GM18951 (cell line): ENCODE measurements around the gene TAF1L.

Experiments
- POLR2A ChIP-seq: IDR thresholded peaks from 4 replicates; pipeline ENCODE4 v1.6.1; 2011; ENCODE audit warnings: mild to moderate bottlenecking; ENCODE audit not compliant: insufficient read length, insufficient read depth; ENCODE audit errors: extremely low read depth
- in situ Hi-C: fragments of 300-500 bp; cut with MboI; formaldehyde crosslinking; loops from one replicate; pipeline ENCODE4 v1.12.0; 2022; ENCODE audit warnings: low sequenced_read_pairs, mixed read lengths, inconsistent platforms; ENCODE audit not compliant: unreplicated experiment

The TAF1L gene

GRCh38 chr9:32580631-32581300 is 54.7 kb downstream of the TAF1L start:
- in situ Hi-C loops = no loop called here
- TF ChIP-seq POLR2A = no peak

GRCh38 chr9:32579706-32580331 is 55.6 kb downstream of the TAF1L start:
- no peak for TF ChIP-seq POLR2A
- in situ Hi-C loops = loop anchor here (5.0 kb wide), 2 partner anchors 203 to 387 kb away; no protein-coding TSS in a partner anchor
